Cardiac fibroblast (primary cell): Measurements from ENCODE around the gene PPP2R2C.

Experiments
- DNase-seq, 2 donors: peaks; one replicate each; pipeline versions ENCODE4 v3.0.0 to v3.0.0-alpha.2; 2010; ENCODE audit warnings: low read depth in 2 of 2
- H3K4me3 ChIP-seq, 2 donors: replicated peaks in 1 of 2; 1 replicate in 1 of 2; 2 replicates in 1 of 2; pipeline ENCODE4 v1.5.1; 2011; ENCODE audit warnings: low read depth in 2 of 2, low read length in 2 of 2, mild to moderate bottlenecking in 2 of 2, moderate library complexity in 1 of 2
- TF ChIP-seq, protein P1 (sequence below): IDR thresholded peaks from one replicate; pipeline ENCODE4 v1.5.1; 2011; ENCODE audit warnings: low read depth, mild to moderate bottlenecking, low read length, inconsistent platforms

PPP2R2C gene

DNA sequence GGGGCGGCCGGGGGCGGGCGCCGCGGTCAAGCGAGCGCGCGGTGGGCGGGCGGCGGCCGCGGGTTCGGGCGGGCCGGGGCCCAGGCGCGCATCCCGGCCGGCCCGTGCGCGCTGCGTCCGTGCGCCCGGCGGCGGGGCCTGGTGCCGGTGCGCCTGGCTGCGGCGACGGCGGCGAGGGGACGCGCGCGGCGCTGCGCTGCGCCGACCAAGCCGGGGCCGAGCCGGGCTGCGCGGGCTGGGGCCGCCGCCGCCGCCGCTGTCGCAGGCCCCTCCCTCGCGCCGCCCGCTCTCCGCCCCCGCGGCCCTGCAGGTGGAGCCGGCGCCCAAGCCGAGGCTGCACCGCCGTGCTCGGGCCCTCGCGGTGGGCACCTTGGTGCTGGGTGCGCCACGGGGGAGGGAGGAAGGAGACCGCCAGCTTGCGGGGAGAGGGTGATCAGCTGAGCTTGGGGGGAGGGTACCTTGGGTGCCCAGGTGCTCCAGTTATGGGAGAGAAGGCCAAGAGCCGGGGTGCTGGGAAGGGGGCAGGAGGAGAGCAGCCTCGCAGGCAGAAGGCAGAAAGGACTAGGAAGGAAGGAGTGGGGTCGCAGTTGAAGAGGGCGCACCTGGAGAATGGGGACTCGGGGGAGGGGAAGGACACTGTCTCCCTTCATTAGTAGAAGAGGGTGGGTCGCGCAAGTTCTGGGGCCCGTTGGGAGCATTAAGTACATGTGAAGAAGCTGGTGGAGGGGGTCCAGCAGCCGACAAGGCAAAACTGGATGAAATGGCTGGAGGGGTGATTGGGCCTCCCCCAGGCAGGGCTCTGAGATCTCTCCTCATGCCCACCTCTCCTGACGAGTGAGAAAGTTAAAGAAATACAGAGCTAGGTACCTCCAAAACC lies at the start of gene PPP2R2C:
PPP2R2C (minus strand) TSS at position 228 of the 877 bp plus-strand sequence. CDS start 385 bp downstream, outside the sequence.
- TF ChIP-seq, protein P1, sequence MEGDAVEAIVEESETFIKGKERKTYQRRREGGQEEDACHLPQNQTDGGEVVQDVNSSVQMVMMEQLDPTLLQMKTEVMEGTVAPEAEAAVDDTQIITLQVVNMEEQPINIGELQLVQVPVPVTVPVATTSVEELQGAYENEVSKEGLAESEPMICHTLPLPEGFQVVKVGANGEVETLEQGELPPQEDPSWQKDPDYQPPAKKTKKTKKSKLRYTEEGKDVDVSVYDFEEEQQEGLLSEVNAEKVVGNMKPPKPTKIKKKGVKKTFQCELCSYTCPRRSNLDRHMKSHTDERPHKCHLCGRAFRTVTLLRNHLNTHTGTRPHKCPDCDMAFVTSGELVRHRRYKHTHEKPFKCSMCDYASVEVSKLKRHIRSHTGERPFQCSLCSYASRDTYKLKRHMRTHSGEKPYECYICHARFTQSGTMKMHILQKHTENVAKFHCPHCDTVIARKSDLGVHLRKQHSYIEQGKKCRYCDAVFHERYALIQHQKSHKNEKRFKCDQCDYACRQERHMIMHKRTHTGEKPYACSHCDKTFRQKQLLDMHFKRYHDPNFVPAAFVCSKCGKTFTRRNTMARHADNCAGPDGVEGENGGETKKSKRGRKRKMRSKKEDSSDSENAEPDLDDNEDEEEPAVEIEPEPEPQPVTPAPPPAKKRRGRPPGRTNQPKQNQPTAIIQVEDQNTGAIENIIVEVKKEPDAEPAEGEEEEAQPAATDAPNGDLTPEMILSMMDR = no peak
- DNase-seq = no peak
- no peak within 1 kb of the TSS for H3K4me3 ChIP-seq

DNA sequence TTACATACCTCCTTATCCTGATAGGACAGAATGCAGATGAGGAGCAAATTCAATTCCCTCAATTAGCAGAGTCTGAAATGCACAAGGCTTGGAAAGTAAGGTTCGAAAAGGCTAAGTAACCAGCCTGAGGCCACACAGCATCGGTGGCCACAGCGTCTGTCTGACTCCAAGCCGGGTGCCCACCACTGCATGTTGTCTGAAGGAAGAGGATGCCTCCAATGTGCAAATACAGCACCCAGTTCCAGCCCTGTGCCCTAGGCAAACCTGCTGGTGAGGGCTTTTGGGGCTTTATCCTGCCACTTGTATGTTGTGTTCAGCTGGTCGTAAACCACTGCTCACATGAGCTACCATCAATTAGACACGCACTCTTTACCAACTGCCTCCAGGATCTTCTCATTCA lies 48.6 kb upstream of the PPP2R2C start:
- TF ChIP-seq, protein P1 = no peak
- no peak for DNase-seq
- no peak overlapping the region for H3K4me3 ChIP-seq

DNA sequence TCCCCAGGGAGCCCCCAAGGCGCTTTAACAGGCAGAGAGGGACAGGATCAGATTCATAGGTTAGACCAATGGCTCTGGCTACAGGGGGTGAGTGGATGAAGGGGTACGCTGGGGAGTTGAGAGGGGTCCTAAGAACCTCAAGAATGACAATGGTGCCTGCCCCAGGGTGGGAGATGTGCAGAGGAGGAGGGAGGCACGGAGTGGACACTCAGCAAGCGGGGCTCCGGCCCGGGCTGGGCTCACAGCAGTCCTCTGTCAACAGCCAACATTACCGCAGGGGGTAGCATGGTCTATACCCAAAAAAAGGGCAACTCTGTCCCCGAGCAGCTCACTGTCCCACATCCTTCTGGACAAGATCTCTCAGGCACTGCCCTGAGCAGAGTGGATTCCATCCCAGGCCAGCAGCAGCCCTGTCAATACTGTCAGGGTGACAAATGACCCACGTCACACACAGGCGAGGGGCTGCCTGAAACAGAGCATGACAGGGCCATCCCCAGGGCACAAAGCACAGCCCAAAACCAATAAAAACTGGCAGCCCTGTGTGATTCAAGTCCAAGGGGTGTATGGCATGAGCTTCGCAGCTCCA lies 47.7 kb upstream of the PPP2R2C start:
- TF ChIP-seq, protein P1 = no peak
- DNase-seq = no peak
- no peak overlapping the region for H3K4me3 ChIP-seq

DNA sequence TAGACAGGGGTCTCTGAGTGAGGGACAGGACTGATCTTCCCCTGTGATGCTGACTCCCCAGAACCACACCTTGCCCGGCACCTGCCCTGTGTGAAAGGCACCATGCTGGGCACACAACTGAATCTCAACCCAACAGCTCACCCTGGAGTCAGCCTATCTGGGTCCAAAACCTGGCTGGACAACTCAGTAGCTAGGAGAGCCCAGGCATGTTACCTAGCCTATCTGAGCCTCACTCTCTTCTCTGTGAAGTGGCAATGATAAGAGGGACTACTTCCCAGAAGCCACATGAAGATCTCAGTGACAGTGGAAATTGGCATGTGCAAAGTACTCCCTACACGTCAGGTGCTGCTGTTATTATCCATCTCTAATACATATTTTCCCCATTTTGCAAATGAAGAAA lies 44.8 kb upstream of the PPP2R2C start:
- TF ChIP-seq, protein P1 = no peak
- H3K4me3 ChIP-seq = no peak overlapping the region
- DNase-seq = no peak

DNA sequence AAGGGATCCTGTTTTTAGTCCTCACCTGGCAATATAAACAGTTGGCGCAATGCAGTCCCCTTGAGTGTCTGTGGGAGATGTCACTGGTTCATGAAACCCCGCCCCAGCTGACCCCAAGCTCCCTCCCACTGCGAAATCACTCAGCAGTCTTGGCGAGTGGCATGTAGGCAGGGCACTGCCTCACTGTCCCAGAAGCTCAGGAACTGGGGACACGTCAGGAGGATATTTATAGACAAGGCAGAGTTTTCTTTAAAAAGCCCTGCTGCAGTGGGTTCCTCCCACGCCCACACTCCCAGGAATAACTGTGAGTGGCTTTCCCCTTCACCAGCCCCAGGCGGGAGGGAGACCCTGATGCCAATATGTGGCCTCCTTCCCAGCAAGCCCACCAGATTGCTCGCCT lies 44.3 kb upstream of the PPP2R2C start:
- no peak for DNase-seq
- H3K4me3 ChIP-seq = no peak overlapping the region
- TF ChIP-seq, protein P1 = no peak

DNA sequence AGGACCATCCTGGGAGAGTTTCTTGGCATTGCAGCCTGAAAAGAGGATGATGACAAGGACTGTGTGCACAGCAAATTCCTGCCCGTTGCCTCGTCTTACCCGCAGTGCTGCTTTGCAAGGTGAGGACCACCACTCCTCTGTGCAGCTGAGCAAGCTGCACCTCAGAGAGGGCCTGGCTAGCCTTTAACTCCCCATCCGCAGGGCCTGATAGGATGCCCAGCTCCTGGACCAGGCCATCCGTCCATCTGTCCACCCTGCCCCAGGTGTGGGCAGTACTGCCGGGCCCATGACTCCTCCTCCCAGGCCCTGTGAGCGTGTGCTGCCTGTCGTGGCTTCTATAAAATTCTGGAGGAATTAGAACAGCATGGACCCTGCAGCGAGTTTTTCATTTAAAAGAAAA lies 43.9 kb upstream of the PPP2R2C start:
- no peak overlapping the region for H3K4me3 ChIP-seq
- no peak for DNase-seq
- TF ChIP-seq, protein P1 = no peak
